B cell (primary cell): ENCODE measurements around the gene PLEKHS1.

Source experiments
- EZH2 ChIP-seq: IDR thresholded peaks from 2 replicates; pipeline ENCODE4 v1.6.1; 2012; ENCODE audit warnings: borderline replicate concordance, low read depth, mild to moderate bottlenecking, moderate library complexity, low read length; ENCODE audit not compliant: insufficient read depth, poor library complexity, severe bottlenecking
- TF ChIP-seq, protein P1 (sequence below): fragments of 200-600 bp; IDR thresholded peaks from one replicate; pipeline ENCODE4 v1.8.0; 2022; ENCODE audit warnings: antibody characterized with exemption, mild to moderate bottlenecking

DNA sequence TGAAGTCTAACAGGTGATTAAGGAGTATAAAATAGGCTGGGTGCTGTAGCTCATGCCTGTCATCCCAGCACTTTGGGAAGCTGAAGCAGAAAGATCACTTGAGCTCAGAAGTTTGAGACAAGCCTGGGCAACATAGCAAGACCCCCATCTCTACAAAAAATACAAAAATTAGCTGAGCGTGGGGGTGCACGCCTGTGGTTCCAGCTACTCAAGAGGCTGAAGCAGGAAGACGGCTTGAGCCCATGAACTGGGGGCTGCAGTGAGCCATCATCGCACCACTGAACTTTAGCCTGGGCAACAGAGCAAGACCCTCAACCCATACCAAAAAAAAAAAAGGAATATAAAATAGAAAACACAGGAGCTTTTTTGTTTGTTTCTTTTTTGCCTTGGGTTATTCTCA lies 55.0 kb downstream of the PLEKHS1 start:
- TF ChIP-seq, protein P1, sequence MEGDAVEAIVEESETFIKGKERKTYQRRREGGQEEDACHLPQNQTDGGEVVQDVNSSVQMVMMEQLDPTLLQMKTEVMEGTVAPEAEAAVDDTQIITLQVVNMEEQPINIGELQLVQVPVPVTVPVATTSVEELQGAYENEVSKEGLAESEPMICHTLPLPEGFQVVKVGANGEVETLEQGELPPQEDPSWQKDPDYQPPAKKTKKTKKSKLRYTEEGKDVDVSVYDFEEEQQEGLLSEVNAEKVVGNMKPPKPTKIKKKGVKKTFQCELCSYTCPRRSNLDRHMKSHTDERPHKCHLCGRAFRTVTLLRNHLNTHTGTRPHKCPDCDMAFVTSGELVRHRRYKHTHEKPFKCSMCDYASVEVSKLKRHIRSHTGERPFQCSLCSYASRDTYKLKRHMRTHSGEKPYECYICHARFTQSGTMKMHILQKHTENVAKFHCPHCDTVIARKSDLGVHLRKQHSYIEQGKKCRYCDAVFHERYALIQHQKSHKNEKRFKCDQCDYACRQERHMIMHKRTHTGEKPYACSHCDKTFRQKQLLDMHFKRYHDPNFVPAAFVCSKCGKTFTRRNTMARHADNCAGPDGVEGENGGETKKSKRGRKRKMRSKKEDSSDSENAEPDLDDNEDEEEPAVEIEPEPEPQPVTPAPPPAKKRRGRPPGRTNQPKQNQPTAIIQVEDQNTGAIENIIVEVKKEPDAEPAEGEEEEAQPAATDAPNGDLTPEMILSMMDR, result no peak
- TF ChIP-seq EZH2, result no peak
